HG03159 (cell line): Measurements from ENCODE around the gene CHST11.
"Not testable (repeated sequence)": the region's sequence is repeated elsewhere in the genome, so short reads cannot be mapped to it uniquely, and the experiment has no call there.

Experiments
- ATAC-seq: cut with Tn5 transposase; IDR thresholded peaks from one replicate; pipeline ENCODE4 v1.9.1; 2021; ENCODE audit warnings: mild to moderate bottlenecking, moderate library complexity; ENCODE audit not compliant: unreplicated experiment

The CHST11 gene

GRCh38 chr12:104522985-104523722, 66.4 kb downstream of the CHST11 start:
- ATAC-seq: no peak

- no peak for ATAC-seq
These were observed 67.5 kb downstream of the CHST11 start for GRCh38 chr12:104524034-104524832.

GRCh38 chr12:104526320-104526719, 69.6 kb downstream of the CHST11 start:
- no peak for ATAC-seq

- ATAC-seq: no peak
These were observed 70.0 kb downstream of the CHST11 start for GRCh38 chr12:104526751-104527150.

- not testable (repeated sequence) for ATAC-seq
These were observed 70.9 kb downstream of the CHST11 start for GRCh38 chr12:104527653-104528052.

- no peak for ATAC-seq
These were observed 72.6 kb downstream of the CHST11 start for GRCh38 chr12:104529130-104529874.

- ATAC-seq: no peak
These were observed 75.9 kb downstream of the CHST11 start for GRCh38 chr12:104532636-104533035.

GRCh38 chr12:104533134-104533533, 76.4 kb downstream of the CHST11 start:
- no peak for ATAC-seq

GRCh38 chr12:104534162-104534856, 77.6 kb downstream of the CHST11 start:
- ATAC-seq: no peak

GRCh38 chr12:104534857-104535248, 78.1 kb downstream of the CHST11 start:
- no peak for ATAC-seq

- ATAC-seq: no peak
These were observed 78.6 kb downstream of the CHST11 start for GRCh38 chr12:104535369-104535768.

- ATAC-seq: no peak
These were observed 80.1 kb downstream of the CHST11 start for GRCh38 chr12:104536841-104537240.

- no peak for ATAC-seq
These were observed 81.3 kb downstream of the CHST11 start for GRCh38 chr12:104538056-104538455.

- ATAC-seq: no peak
These were observed 82.2 kb downstream of the CHST11 start for GRCh38 chr12:104538891-104539462.

- no peak for ATAC-seq
These were observed 88.1 kb downstream of the CHST11 start for GRCh38 chr12:104544836-104545235.

GRCh38 chr12:104546575-104546974, 89.8 kb downstream of the CHST11 start:
- no peak for ATAC-seq

GRCh38 chr12:104547235-104547634, 90.5 kb downstream of the CHST11 start:
- no peak for ATAC-seq

GRCh38 chr12:104549815-104550480, 93.2 kb downstream of the CHST11 start:
- no peak for ATAC-seq

- no peak for ATAC-seq
These were observed 94.7 kb downstream of the CHST11 start for GRCh38 chr12:104551313-104551931.

GRCh38 chr12:104553421-104553820, 96.7 kb downstream of the CHST11 start:
- no peak for ATAC-seq
